Natural killer cell (primary cell): ENCODE results near the gene ANKRD9. TPM values are rescaled to one million over a fixed set of nuclear protein-coding genes. Genes with fewer than 3 reads are reported as not detected.

Source experiments
- ATAC-seq, 3 donors: fragments of 150-1000 bp in 2 of 3; fragments of 200-7000 bp in 1 of 3; cut with Tn5 transposase; 1 replicate in 1 of 3; 2 replicates in 2 of 3; pipeline ENCODE4 v1.10.0; 2021; ENCODE audit warnings: mild to moderate bottlenecking in 2 of 3, moderate library complexity in 2 of 3
- DNase-seq, 2 donors: peaks; one replicate each; pipeline versions ENCODE4 v3.0.0 to v3.0.0-alpha.2; 2013 to 2021; ENCODE audit warnings: mixed read lengths in 1 of 2
- H3K27ac ChIP-seq: one replicate; pipeline ENCODE4 v1.5.1; 2013; ENCODE audit warnings: mild to moderate bottlenecking, low read length
- H3K27me3 ChIP-seq: one replicate; pipeline ENCODE4 v1.6.1; 2013; ENCODE audit warnings: low read length; ENCODE audit not compliant: control insufficient read depth, insufficient read depth
- H3K36me3 ChIP-seq: one replicate; pipeline ENCODE4 v1.6.1; 2013; ENCODE audit warnings: low read length; ENCODE audit not compliant: control insufficient read depth, insufficient read depth
- H3K4me1 ChIP-seq: one replicate; pipeline ENCODE4 v1.6.1; 2013; ENCODE audit warnings: low read length; ENCODE audit not compliant: control insufficient read depth, insufficient read depth
- H3K4me3 ChIP-seq: one replicate; pipeline ENCODE4 v1.5.1; 2013; ENCODE audit warnings: low read length
- H3K9me3 ChIP-seq: one replicate; pipeline ENCODE4 v1.6.1; 2013; ENCODE audit warnings: low read length; ENCODE audit not compliant: control insufficient read depth, insufficient read depth
- H3K27ac Mint-ChIP-seq, 2 donors: one replicate each; pipeline ENCODE4 v1.8.0; 2022; ENCODE audit warnings: mild to moderate bottlenecking in 2 of 2, mixed read lengths in 2 of 2, moderate library complexity in 1 of 2
- H3K27me3 Mint-ChIP-seq, 2 donors: one replicate each; pipeline ENCODE4 v1.8.0; 2022; ENCODE audit warnings: low read depth in 2 of 2, mixed read lengths in 2 of 2
- H3K36me3 Mint-ChIP-seq: one replicate; pipeline ENCODE4 v1.8.0; 2022; ENCODE audit warnings: mixed read lengths
- H3K4me1 Mint-ChIP-seq, 2 donors: one replicate each; pipeline ENCODE4 v1.8.0; 2022; ENCODE audit warnings: mixed read lengths in 2 of 2
- H3K4me3 Mint-ChIP-seq: one replicate; pipeline ENCODE4 v1.8.0; 2022; ENCODE audit warnings: mild to moderate bottlenecking, moderate library complexity, mixed read lengths
- H3K9me3 Mint-ChIP-seq, 2 donors: one replicate each; pipeline ENCODE4 v1.8.0; 2022; ENCODE audit warnings: mixed read lengths in 2 of 2
- WGBS: methylation state at CpG from one replicate; pipeline ENCODE4 v1.1.7; 2013; ENCODE audit warnings: missing lambda C conversion rate; ENCODE audit not compliant: insufficient coverage; 5-methylcytosine and 5-hydroxymethylcytosine counted together
- intact Hi-C: fragments of 100-400 bp; cut with micrococcal nuclease; formaldehyde crosslinking; loops from one replicate; pipeline ENCODE4 v1.14.2; 2022
- total RNA-seq, 4 donors: library from RNA; stranded (reverse); fragments of 120-200 nt in 1 of 4; gene quantifications; one replicate each; pipeline versions ENCODE4 v1.2.3 to v1.2.4, GENCODE V29; 2013 to 2022
- TF ChIP-seq, protein P1 (sequence below): fragments of 200-600 bp; IDR thresholded peaks from one replicate; pipeline ENCODE4 v1.8.0; 2022; ENCODE audit warnings: antibody characterized with exemption

The ANKRD9 gene
- total RNA-seq, 3 donors from 2014 or later (not counting 1 experiment from before 2014, with no cell fraction given): 4.0 to 11.0 (median 9.6) TPM

DNA sequence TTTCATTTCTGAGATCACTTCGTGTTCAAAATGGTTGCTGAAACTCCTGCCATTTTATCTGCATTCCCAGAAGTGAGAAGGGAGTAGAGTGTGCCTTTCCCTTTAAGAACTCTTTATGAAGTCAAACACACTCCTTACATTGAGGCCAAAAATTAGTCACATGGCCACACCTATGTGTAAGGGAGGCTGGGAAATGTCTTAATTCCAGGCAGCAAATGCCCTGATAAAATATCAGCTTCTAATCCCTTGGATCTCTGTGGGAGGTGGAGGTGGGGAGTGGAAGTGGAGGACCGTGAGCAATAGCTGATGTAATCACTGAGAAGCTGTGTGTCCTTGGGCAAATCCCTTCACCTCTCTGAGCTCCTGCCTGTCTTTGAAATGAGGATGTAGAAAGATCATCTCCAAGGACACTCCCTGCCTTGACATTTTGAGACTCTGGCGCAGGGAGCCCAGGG, 22.7 kb upstream of the ANKRD9 start:
- Mint-ChIP-seq H3K4me3 (no peak overlapping the region), H3K4me1 (no peaks in the 10 kb centered on the region), H3K27ac (no peak overlapping the region), H3K9me3 (no peaks in the 10 kb centered on the region), H3K36me3 (no peaks in the 10 kb centered on the region), H3K27me3 (no peaks in the 10 kb centered on the region)
- Histone ChIP-seq H3K27me3 (no peaks in the 10 kb centered on the region), H3K9me3 (no peaks in the 10 kb centered on the region), H3K4me1 (peaks cover 9% of the 10 kb centered on the region), H3K36me3 (no peaks in the 10 kb centered on the region), H3K27ac (no peak overlapping the region), H3K4me3 (no peak overlapping the region)
- DNase-seq: no peak
- TF ChIP-seq, protein P1, sequence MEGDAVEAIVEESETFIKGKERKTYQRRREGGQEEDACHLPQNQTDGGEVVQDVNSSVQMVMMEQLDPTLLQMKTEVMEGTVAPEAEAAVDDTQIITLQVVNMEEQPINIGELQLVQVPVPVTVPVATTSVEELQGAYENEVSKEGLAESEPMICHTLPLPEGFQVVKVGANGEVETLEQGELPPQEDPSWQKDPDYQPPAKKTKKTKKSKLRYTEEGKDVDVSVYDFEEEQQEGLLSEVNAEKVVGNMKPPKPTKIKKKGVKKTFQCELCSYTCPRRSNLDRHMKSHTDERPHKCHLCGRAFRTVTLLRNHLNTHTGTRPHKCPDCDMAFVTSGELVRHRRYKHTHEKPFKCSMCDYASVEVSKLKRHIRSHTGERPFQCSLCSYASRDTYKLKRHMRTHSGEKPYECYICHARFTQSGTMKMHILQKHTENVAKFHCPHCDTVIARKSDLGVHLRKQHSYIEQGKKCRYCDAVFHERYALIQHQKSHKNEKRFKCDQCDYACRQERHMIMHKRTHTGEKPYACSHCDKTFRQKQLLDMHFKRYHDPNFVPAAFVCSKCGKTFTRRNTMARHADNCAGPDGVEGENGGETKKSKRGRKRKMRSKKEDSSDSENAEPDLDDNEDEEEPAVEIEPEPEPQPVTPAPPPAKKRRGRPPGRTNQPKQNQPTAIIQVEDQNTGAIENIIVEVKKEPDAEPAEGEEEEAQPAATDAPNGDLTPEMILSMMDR: no peak
- intact Hi-C loops: no loop called here
- WGBS: 94% methylated on average over 3 of the region's 3 CpGs
- ATAC-seq: no peak

GRCh38 chr14:102530828-102531478, 21.4 kb upstream of the ANKRD9 start:
- H3K9me3 Mint-ChIP-seq: no peaks in the 10 kb centered on the region
- H3K4me3 ChIP-seq: no peak overlapping the region

DNA sequence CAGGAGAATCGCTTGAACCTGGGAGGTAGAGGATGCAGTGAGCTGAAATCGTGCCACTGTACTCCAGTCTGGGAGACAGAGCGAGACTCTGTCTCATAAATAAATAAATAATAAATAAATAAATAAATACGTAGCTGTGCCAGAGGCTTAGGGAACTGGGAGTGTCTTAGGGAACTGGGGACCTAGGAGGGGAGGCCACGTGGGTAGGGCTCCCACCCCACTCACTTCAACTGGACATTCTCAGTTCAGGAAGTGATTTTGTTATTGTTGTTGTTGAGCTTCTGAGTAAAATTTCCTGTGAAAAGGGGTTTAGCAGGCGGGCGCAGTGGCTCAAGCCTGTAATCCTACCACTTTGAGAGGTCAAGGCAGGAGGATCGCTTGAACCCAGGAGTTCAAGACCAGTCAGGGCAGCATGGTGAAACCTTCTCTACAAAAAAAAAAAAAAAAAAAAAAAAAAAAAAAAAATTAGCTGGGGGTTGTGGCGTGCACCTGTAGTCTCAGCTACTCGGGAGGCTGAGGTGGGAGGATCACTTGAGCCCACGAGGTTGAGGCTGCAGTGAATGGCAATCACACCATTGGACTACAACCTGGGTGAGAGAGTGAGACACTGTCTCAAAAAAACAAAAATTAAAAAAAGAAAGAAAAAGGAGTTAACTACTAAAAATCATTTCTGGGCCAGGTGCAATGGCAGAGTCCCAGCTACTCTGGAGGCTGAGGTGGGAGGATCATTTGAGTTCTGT, 19.0 kb upstream of the ANKRD9 start:
- no peaks in the 10 kb centered on the region for H3K9me3 ChIP-seq
- TF ChIP-seq, protein P1: no peak
- no peaks in the 10 kb centered on the region for H3K27me3 ChIP-seq
- 96% methylated on average over 6 of the region's 11 CpGs for WGBS
- Mint-ChIP-seq H3K4me1 (peaks cover 16 to 22% of the 10 kb centered on the region in 2 donors), H3K27me3 (no peaks in the 10 kb centered on the region), H3K4me3 (no peak overlapping the region), H3K9me3 (no peaks in the 10 kb centered on the region), H3K36me3 (no peaks in the 10 kb centered on the region), H3K27ac (no peak overlapping the region)
- H3K4me3 ChIP-seq: no peak overlapping the region
- no peak for DNase-seq
- ATAC-seq: no peak
- peaks cover 31% of the 10 kb centered on the region for H3K4me1 ChIP-seq
- no peak overlapping the region for H3K27ac ChIP-seq
- intact Hi-C loops: no loop called here
- H3K36me3 ChIP-seq: no peaks in the 10 kb centered on the region

More at GRCh38 chr14:102530828-102531478, 21.4 kb upstream of the ANKRD9 start:
- Mint-ChIP-seq H3K36me3 (no peaks in the 10 kb centered on the region), H3K4me1 (peaks cover under 1 to 1% of the 10 kb centered on the region in 2 donors), H3K4me3 (no peak overlapping the region), H3K27me3 (no peaks in the 10 kb centered on the region), H3K27ac (no peak overlapping the region)
- no peaks in the 10 kb centered on the region for H3K27me3 ChIP-seq
- H3K9me3 ChIP-seq: no peaks in the 10 kb centered on the region
- TF ChIP-seq, protein P1: no peak
- DNase-seq (no peak), ATAC-seq (peak in 1 of 3 donors; percentile 13)
- H3K4me1 ChIP-seq: peaks cover 10% of the 10 kb centered on the region
- intact Hi-C loops: no loop called here
- no peak overlapping the region for H3K27ac ChIP-seq
- no peaks in the 10 kb centered on the region for H3K36me3 ChIP-seq
- WGBS: 72% methylated on average over 13 of the region's 13 CpGs
